ENCODE results near the gene PCDHB8. TPM values are rescaled to one million over a fixed set of nuclear protein-coding genes. Genes with fewer than 3 reads are reported as not detected.
"Not testable (repeated sequence)": the region's sequence is repeated elsewhere in the genome, so short reads cannot be mapped to it uniquely, and the experiment has no call there.

PCDHB8 gene
- total RNA-seq, 1 donor from 2014 or later: 1.7 TPM

GRCh38 chr5:141150224-141150992, 27.2 kb upstream of the PCDHB8 start:
- TF ChIP-seq, protein P1, sequence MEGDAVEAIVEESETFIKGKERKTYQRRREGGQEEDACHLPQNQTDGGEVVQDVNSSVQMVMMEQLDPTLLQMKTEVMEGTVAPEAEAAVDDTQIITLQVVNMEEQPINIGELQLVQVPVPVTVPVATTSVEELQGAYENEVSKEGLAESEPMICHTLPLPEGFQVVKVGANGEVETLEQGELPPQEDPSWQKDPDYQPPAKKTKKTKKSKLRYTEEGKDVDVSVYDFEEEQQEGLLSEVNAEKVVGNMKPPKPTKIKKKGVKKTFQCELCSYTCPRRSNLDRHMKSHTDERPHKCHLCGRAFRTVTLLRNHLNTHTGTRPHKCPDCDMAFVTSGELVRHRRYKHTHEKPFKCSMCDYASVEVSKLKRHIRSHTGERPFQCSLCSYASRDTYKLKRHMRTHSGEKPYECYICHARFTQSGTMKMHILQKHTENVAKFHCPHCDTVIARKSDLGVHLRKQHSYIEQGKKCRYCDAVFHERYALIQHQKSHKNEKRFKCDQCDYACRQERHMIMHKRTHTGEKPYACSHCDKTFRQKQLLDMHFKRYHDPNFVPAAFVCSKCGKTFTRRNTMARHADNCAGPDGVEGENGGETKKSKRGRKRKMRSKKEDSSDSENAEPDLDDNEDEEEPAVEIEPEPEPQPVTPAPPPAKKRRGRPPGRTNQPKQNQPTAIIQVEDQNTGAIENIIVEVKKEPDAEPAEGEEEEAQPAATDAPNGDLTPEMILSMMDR (IDR thresholded peaks at IDR 0.05): no peak
- Mint-ChIP-seq H3K9me3 (ENCODE audit: low read depth) (peaks cover 59% of the 10 kb centered on the region), H3K4me1 (ENCODE audit: low read depth) (no peaks in the 10 kb centered on the region), H3K36me3 (ENCODE audit: low read depth) (peaks cover 45% of the 10 kb centered on the region), H3K27ac (ENCODE audit: unreplicated experiment) (no peak overlapping the region), H3K4me3 (ENCODE audit: unreplicated experiment) (no peak overlapping the region), H3K27me3 (ENCODE audit: low read depth) (no peaks in the 10 kb centered on the region)
- DNase-seq (ENCODE audit: low spot score): no peak

GRCh38 chr5:141150993-141151325, 26.6 kb upstream of the PCDHB8 start:
- no peak overlapping the region for H3K27ac Mint-ChIP-seq (ENCODE audit: unreplicated experiment)
- TF ChIP-seq, protein P1 (IDR thresholded peaks at IDR 0.05): no peak
- no peaks in the 10 kb centered on the region for H3K27me3 Mint-ChIP-seq (ENCODE audit: low read depth)
- peaks cover 60% of the 10 kb centered on the region for H3K9me3 Mint-ChIP-seq (ENCODE audit: low read depth)
- H3K4me1 Mint-ChIP-seq (ENCODE audit: low read depth): no peaks in the 10 kb centered on the region
- H3K36me3 Mint-ChIP-seq (ENCODE audit: low read depth): peaks cover 47% of the 10 kb centered on the region
- H3K4me3 Mint-ChIP-seq (ENCODE audit: unreplicated experiment): no peak overlapping the region
- no peak for DNase-seq (ENCODE audit: low spot score)

GRCh38 chr5:141151632-141152031, 26.0 kb upstream of the PCDHB8 start:
- H3K9me3 Mint-ChIP-seq (ENCODE audit: low read depth): peaks cover 60% of the 10 kb centered on the region
- not testable (repeated sequence) for H3K4me1 Mint-ChIP-seq (ENCODE audit: low read depth); H3K27ac Mint-ChIP-seq (ENCODE audit: unreplicated experiment); H3K27me3 Mint-ChIP-seq (ENCODE audit: low read depth); DNase-seq (ENCODE audit: low spot score); H3K4me3 Mint-ChIP-seq (ENCODE audit: unreplicated experiment)
- peaks cover 48% of the 10 kb centered on the region for H3K36me3 Mint-ChIP-seq (ENCODE audit: low read depth)

DNA sequence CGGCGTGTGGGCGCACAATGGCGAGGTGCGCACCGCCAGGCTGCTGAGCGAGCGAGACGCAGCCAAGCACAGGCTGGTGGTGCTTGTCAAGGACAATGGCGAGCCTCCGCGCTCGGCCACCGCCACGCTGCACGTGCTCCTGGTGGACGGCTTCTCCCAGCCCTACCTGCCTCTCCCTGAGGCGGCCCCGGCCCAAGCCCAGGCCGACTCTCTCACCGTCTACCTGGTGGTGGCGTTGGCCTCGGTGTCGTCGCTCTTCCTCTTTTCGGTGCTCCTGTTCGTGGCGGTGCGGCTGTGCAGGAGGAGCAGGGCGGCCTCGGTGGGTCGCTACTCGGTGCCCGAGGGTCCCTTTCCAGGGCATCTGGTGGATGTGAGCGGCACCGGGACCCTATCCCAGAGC, 25.5 kb upstream of the PCDHB8 start:
- H3K4me3 Mint-ChIP-seq (ENCODE audit: unreplicated experiment); H3K27ac Mint-ChIP-seq (ENCODE audit: unreplicated experiment); H3K27me3 Mint-ChIP-seq (ENCODE audit: low read depth); DNase-seq (ENCODE audit: low spot score); H3K4me1 Mint-ChIP-seq (ENCODE audit: low read depth): not testable (repeated sequence)
- Mint-ChIP-seq H3K9me3 (ENCODE audit: low read depth) (peaks cover 61% of the 10 kb centered on the region), H3K36me3 (ENCODE audit: low read depth) (peaks cover 49% of the 10 kb centered on the region)

GRCh38 chr5:141155540-141156374, 21.8 kb upstream of the PCDHB8 start:
- Mint-ChIP-seq H3K4me3 (ENCODE audit: unreplicated experiment) (no peak overlapping the region), H3K27me3 (ENCODE audit: low read depth) (no peaks in the 10 kb centered on the region), H3K9me3 (ENCODE audit: low read depth) (peaks cover 47% of the 10 kb centered on the region), H3K36me3 (ENCODE audit: low read depth) (peaks cover 41% of the 10 kb centered on the region), H3K4me1 (ENCODE audit: low read depth) (no peaks in the 10 kb centered on the region), H3K27ac (ENCODE audit: unreplicated experiment) (no peak overlapping the region)
- DNase-seq (ENCODE audit: low spot score): no peak
- TF ChIP-seq, protein P1 (IDR thresholded peaks at IDR 0.05): no peak

- H3K9me3 Mint-ChIP-seq (ENCODE audit: low read depth): peaks cover 46% of the 10 kb centered on the region
- not testable (repeated sequence) for H3K27ac Mint-ChIP-seq (ENCODE audit: unreplicated experiment); H3K4me3 Mint-ChIP-seq (ENCODE audit: unreplicated experiment); H3K27me3 Mint-ChIP-seq (ENCODE audit: low read depth); H3K4me1 Mint-ChIP-seq (ENCODE audit: low read depth); DNase-seq (ENCODE audit: low spot score)
- H3K36me3 Mint-ChIP-seq (ENCODE audit: low read depth): peaks cover 37% of the 10 kb centered on the region
Measured at GRCh38 chr5:141157356-141157755, 20.2 kb upstream of the PCDHB8 start.

GRCh38 chr5:141157901-141158300, 19.7 kb upstream of the PCDHB8 start:
- not testable (repeated sequence) for H3K27me3 Mint-ChIP-seq (ENCODE audit: low read depth); H3K27ac Mint-ChIP-seq (ENCODE audit: unreplicated experiment)

More at GRCh38 chr5:141157901-141158300, 19.7 kb upstream of the PCDHB8 start:
- DNase-seq (ENCODE audit: low spot score); H3K4me3 Mint-ChIP-seq (ENCODE audit: unreplicated experiment); H3K4me1 Mint-ChIP-seq (ENCODE audit: low read depth): not testable (repeated sequence)
- Mint-ChIP-seq H3K36me3 (ENCODE audit: low read depth) (peaks cover 34% of the 10 kb centered on the region), H3K9me3 (ENCODE audit: low read depth) (peaks cover 44% of the 10 kb centered on the region)
